HEK293 (cell line): ENCODE measurements around the gene HSD17B7.

Source experiments
- BCL11A ChIP-seq: fragments of 450-650 bp; formaldehyde crosslinking; IDR thresholded peaks from 2 replicates; pipeline ENCODE4 v1.5.1; 2016; ENCODE audit warnings: low read depth, missing biosample characterization, missing genetic modification characterization
- GLIS1 ChIP-seq: fragments of 450-650 bp; formaldehyde crosslinking; IDR thresholded peaks from 2 replicates; pipeline ENCODE4 v1.5.1; 2016; ENCODE audit warnings: missing biosample characterization, missing genetic modification characterization
- MYNN ChIP-seq: fragments of 450-650 bp; formaldehyde crosslinking; IDR thresholded peaks from 2 replicates; pipeline ENCODE4 v1.5.1; 2016; ENCODE audit warnings: missing biosample characterization, missing genetic modification characterization, borderline replicate concordance
- REPIN1 ChIP-seq: fragments of 450-650 bp; formaldehyde crosslinking; IDR thresholded peaks from 2 replicates; pipeline ENCODE4 v1.5.1; 2017; ENCODE audit warnings: missing biosample characterization, missing genetic modification characterization, low read depth
- TRIM28 ChIP-seq: IDR thresholded peaks from 2 replicates; pipeline ENCODE4 v1.6.1; 2011; ENCODE audit warnings: low read length, control low read depth, borderline replicate concordance
- WT1 ChIP-seq: fragments of 450-650 bp; formaldehyde crosslinking; IDR thresholded peaks from 2 replicates; pipeline ENCODE4 v1.5.1; 2016; ENCODE audit warnings: missing biosample characterization, missing genetic modification characterization
- ZBTB20 ChIP-seq: fragments of 450-650 bp; formaldehyde crosslinking; IDR thresholded peaks from 2 replicates; pipeline ENCODE4 v1.5.1; 2016; ENCODE audit warnings: missing biosample characterization, missing genetic modification characterization
- ZBTB6 ChIP-seq: fragments of 450-650 bp; formaldehyde crosslinking; IDR thresholded peaks from 2 replicates; pipeline ENCODE4 v1.5.1; 2017; ENCODE audit warnings: missing biosample characterization, missing genetic modification characterization
- ZFHX2 ChIP-seq: fragments of 450-650 bp; formaldehyde crosslinking; conservative IDR thresholded peaks from 2 replicates; pipeline ENCODE4 v1.5.1; 2016; ENCODE audit warnings: missing biosample characterization, missing genetic modification characterization
- ZNF133 ChIP-seq: fragments of 450-650 bp; formaldehyde crosslinking; IDR thresholded peaks from 2 replicates; pipeline ENCODE4 v1.5.1; 2016; ENCODE audit warnings: missing biosample characterization, missing genetic modification characterization
- ZNF19 ChIP-seq: fragments of 450-650 bp; formaldehyde crosslinking; IDR thresholded peaks from 2 replicates; pipeline ENCODE4; 2016; ENCODE audit warnings: missing biosample characterization, missing genetic modification characterization, low read depth
- ZNF2 ChIP-seq: fragments of 450-650 bp; formaldehyde crosslinking; IDR thresholded peaks from 2 replicates; pipeline ENCODE4 v1.5.1; 2016; ENCODE audit warnings: missing biosample characterization, missing genetic modification characterization
- ZNF24 ChIP-seq: fragments of 450-650 bp; formaldehyde crosslinking; IDR thresholded peaks from 2 replicates; pipeline ENCODE4 v1.5.1; 2016; ENCODE audit warnings: missing biosample characterization, missing genetic modification characterization
- ZNF302 ChIP-seq: fragments of 450-650 bp; formaldehyde crosslinking; IDR thresholded peaks from 2 replicates; pipeline ENCODE4 v1.5.1; 2016; ENCODE audit warnings: missing biosample characterization, missing genetic modification characterization, low read depth
- ZNF335 ChIP-seq: fragments of 450-650 bp; formaldehyde crosslinking; conservative IDR thresholded peaks from 2 replicates; pipeline ENCODE4 v1.5.1; 2016; ENCODE audit warnings: missing biosample characterization, missing genetic modification characterization
- ZNF513 ChIP-seq: fragments of 450-650 bp; IDR thresholded peaks from 2 replicates; pipeline ENCODE4 v1.5.1; 2018; ENCODE audit warnings: missing biosample characterization, missing genetic modification characterization
- ZNF530 ChIP-seq: fragments of 450-650 bp; formaldehyde crosslinking; IDR thresholded peaks from 2 replicates; pipeline ENCODE4 v1.5.1; 2016; ENCODE audit warnings: low read depth, missing biosample characterization, missing genetic modification characterization
- ZNF571 ChIP-seq: fragments of 450-650 bp; formaldehyde crosslinking; IDR thresholded peaks from 2 replicates; pipeline ENCODE4 v1.5.0; 2017; ENCODE audit warnings: missing biosample characterization, missing genetic modification characterization
- ZNF600 ChIP-seq: fragments of 450-650 bp; formaldehyde crosslinking; IDR thresholded peaks from 2 replicates; pipeline ENCODE4 v1.5.1; 2016; ENCODE audit warnings: missing biosample characterization, missing genetic modification characterization
- ZNF621 ChIP-seq: fragments of 450-650 bp; formaldehyde crosslinking; IDR thresholded peaks from 2 replicates; pipeline ENCODE4 v1.5.1; 2017; ENCODE audit warnings: missing biosample characterization, missing genetic modification characterization
- ZNF629 ChIP-seq: fragments of 450-650 bp; formaldehyde crosslinking; IDR thresholded peaks from 2 replicates; pipeline ENCODE4 v1.5.1; 2017; ENCODE audit warnings: missing biosample characterization, missing genetic modification characterization
- ZNF658 ChIP-seq: fragments of 450-650 bp; formaldehyde crosslinking; IDR thresholded peaks from 2 replicates; pipeline ENCODE4; 2016; ENCODE audit warnings: missing biosample characterization, missing genetic modification characterization
- ZNF768 ChIP-seq: fragments of 450-650 bp; formaldehyde crosslinking; IDR thresholded peaks from 2 replicates; pipeline ENCODE4 v1.5.1; 2018; ENCODE audit warnings: missing biosample characterization, mild to moderate bottlenecking, missing genetic modification characterization
- ZNF776 ChIP-seq: fragments of 450-650 bp; formaldehyde crosslinking; IDR thresholded peaks from 2 replicates; pipeline ENCODE4 v1.5.0; 2017; ENCODE audit warnings: missing biosample characterization, missing genetic modification characterization, borderline replicate concordance
- ZNF792 ChIP-seq: fragments of 450-650 bp; formaldehyde crosslinking; IDR thresholded peaks from 2 replicates; pipeline ENCODE4 v1.5.1; 2016; ENCODE audit warnings: missing biosample characterization, missing genetic modification characterization
- ZNF837 ChIP-seq: fragments of 450-650 bp; formaldehyde crosslinking; IDR thresholded peaks from 2 replicates; pipeline ENCODE4 v1.5.1; 2016; ENCODE audit warnings: missing biosample characterization, missing genetic modification characterization
- TF ChIP-seq, protein P1 (sequence below): fragments of 450-650 bp; formaldehyde crosslinking; IDR thresholded peaks from 2 replicates; pipeline ENCODE4 v1.5.1; 2016; ENCODE audit warnings: missing biosample characterization, missing genetic modification characterization, low read depth
- TF ChIP-seq, protein P2 (sequence below): fragments of 450-650 bp; formaldehyde crosslinking; IDR thresholded peaks from 2 replicates; pipeline ENCODE4 v1.5.1; 2016; ENCODE audit warnings: missing biosample characterization, missing genetic modification characterization
- TF ChIP-seq, protein P3 (sequence below): fragments of 450-650 bp; formaldehyde crosslinking; IDR thresholded peaks from 2 replicates; pipeline ENCODE4 v1.5.1; 2016; ENCODE audit warnings: missing biosample characterization, missing genetic modification characterization
- TF ChIP-seq, protein P4 (sequence below): fragments of 450-650 bp; formaldehyde crosslinking; IDR thresholded peaks from 2 replicates; pipeline ENCODE4 v1.5.1; 2017; ENCODE audit warnings: missing biosample characterization, missing genetic modification characterization

Gene HSD17B7

GRCh38 chr1:162822391-162823200, 32.1 kb downstream of the HSD17B7 start (continued):
- TF ChIP-seq ZNF776 (tag by site-specific recombination) (no peak), ZNF621 (no peak), ZNF629 (tag by site-specific recombination) (peak; percentile 40; the same call in 1 of the 2 replicates), MYNN (tag by site-specific recombination) (no peak), ZNF792 (tag by site-specific recombination) (no peak), ZNF335 (tag by site-specific recombination) (peak; percentile 82), ZNF658 (tag by site-specific recombination) (no peak), ZNF768 (tag by site-specific recombination) (no peak), ZNF19 (tag by site-specific recombination) (no peak), ZBTB6 (tag by site-specific recombination) (peak; percentile 44; the same call in 1 of the 2 replicates), ZNF513 (peak; percentile 80), WT1 (tag by site-specific recombination) (no peak), ZFHX2 (tag by site-specific recombination) (peak; percentile 82), ZNF600 (tag by site-specific recombination) (peak; percentile 85), GLIS1 (peak; percentile 78), ZNF133 (tag by site-specific recombination) (no peak), BCL11A (tag by site-specific recombination) (no peak), ZNF530 (tag by site-specific recombination) (no peak), REPIN1 (no peak), ZBTB20 (tag by site-specific recombination) (peak; percentile 73; the same call in 1 of the 2 replicates), ZNF571 (no peak), TRIM28 (peak; percentile 52; the same call in 1 of the 2 replicates), ZNF302 (no peak), ZNF24 (no peak), ZNF2 (tag by site-specific recombination) (no peak), ZNF837 (tag by site-specific recombination) (no peak)
- TF ChIP-seq, protein P1, sequence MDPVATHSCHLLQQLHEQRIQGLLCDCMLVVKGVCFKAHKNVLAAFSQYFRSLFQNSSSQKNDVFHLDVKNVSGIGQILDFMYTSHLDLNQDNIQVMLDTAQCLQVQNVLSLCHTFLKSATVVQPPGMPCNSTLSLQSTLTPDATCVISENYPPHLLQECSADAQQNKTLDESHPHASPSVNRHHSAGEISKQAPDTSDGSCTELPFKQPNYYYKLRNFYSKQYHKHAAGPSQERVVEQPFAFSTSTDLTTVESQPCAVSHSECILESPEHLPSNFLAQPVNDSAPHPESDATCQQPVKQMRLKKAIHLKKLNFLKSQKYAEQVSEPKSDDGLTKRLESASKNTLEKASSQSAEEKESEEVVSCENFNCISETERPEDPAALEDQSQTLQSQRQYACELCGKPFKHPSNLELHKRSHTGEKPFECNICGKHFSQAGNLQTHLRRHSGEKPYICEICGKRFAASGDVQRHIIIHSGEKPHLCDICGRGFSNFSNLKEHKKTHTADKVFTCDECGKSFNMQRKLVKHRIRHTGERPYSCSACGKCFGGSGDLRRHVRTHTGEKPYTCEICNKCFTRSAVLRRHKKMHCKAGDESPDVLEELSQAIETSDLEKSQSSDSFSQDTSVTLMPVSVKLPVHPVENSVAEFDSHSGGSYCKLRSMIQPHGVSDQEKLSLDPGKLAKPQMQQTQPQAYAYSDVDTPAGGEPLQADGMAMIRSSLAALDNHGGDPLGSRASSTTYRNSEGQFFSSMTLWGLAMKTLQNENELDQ (tag by site-specific recombination) = no peak
- TF ChIP-seq, protein P2, sequence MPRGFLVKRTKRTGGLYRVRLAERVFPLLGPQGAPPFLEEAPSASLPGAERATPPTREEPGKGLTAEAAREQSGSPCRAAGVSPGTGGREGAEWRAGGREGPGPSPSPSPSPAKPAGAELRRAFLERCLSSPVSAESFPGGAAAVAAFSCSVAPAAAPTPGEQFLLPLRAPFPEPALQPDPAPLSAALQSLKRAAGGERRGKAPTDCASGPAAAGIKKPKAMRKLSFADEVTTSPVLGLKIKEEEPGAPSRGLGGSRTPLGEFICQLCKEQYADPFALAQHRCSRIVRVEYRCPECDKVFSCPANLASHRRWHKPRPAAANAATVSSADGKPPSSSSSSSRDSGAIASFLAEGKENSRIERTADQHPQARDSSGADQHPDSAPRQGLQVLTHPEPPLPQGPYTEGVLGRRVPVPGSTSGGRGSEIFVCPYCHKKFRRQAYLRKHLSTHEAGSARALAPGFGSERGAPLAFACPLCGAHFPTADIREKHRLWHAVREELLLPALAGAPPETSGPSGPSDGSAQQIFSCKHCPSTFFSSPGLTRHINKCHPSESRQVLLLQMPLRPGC = no peak
- TF ChIP-seq, protein P3, sequence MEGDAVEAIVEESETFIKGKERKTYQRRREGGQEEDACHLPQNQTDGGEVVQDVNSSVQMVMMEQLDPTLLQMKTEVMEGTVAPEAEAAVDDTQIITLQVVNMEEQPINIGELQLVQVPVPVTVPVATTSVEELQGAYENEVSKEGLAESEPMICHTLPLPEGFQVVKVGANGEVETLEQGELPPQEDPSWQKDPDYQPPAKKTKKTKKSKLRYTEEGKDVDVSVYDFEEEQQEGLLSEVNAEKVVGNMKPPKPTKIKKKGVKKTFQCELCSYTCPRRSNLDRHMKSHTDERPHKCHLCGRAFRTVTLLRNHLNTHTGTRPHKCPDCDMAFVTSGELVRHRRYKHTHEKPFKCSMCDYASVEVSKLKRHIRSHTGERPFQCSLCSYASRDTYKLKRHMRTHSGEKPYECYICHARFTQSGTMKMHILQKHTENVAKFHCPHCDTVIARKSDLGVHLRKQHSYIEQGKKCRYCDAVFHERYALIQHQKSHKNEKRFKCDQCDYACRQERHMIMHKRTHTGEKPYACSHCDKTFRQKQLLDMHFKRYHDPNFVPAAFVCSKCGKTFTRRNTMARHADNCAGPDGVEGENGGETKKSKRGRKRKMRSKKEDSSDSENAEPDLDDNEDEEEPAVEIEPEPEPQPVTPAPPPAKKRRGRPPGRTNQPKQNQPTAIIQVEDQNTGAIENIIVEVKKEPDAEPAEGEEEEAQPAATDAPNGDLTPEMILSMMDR (tag by site-specific recombination) = peak; percentile 91
- TF ChIP-seq, protein P4, sequence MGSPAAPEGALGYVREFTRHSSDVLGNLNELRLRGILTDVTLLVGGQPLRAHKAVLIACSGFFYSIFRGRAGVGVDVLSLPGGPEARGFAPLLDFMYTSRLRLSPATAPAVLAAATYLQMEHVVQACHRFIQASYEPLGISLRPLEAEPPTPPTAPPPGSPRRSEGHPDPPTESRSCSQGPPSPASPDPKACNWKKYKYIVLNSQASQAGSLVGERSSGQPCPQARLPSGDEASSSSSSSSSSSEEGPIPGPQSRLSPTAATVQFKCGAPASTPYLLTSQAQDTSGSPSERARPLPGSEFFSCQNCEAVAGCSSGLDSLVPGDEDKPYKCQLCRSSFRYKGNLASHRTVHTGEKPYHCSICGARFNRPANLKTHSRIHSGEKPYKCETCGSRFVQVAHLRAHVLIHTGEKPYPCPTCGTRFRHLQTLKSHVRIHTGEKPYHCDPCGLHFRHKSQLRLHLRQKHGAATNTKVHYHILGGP (tag by site-specific recombination) = no peak
